Upper lobe of right lung (tissue), 1 donor: ENCODE results near the gene C6orf15. TPM values are rescaled to one million over a fixed set of nuclear protein-coding genes. Genes with fewer than 3 reads are reported as not detected.

Experiments
- ATAC-seq: fragments of 200-7000 bp; cut with Tn5 transposase; one replicate; pipeline ENCODE4 v1.9.1; 2020; ENCODE audit warnings: mild to moderate bottlenecking, moderate library complexity
- DNase-seq: peaks from one replicate; pipeline ENCODE4 v3.0.0-alpha.2; 2020
- H3K27ac ChIP-seq: fragments of 200-600 bp; one replicate; pipeline ENCODE4 v1.8.0; 2022
- H3K27me3 ChIP-seq: fragments of 200-600 bp; one replicate; pipeline ENCODE4 v1.8.0; 2022; ENCODE audit warnings: mild to moderate bottlenecking
- H3K36me3 ChIP-seq: fragments of 200-600 bp; one replicate; pipeline ENCODE4 v1.8.0; 2022
- H3K4me1 ChIP-seq: fragments of 200-600 bp; one replicate; pipeline ENCODE4 v1.8.0; 2022
- H3K4me3 ChIP-seq: fragments of 200-600 bp; one replicate; pipeline ENCODE4 v1.8.0; 2022; ENCODE audit warnings: mild to moderate bottlenecking
- H3K9me3 ChIP-seq: fragments of 200-600 bp; one replicate; pipeline ENCODE4 v1.8.0; 2022
- intact Hi-C: fragments of 100-400 bp; cut with DNase I; formaldehyde crosslinking; loops from one replicate; pipeline ENCODE4 v1.11.0; 2022
- total RNA-seq: library from RNA; stranded (reverse); fragmentation: NEBNext Ultra II Directional; extraction: Animal tissue kit (Norgen Biotek cat#: 25700); gene quantifications from one replicate; pipeline ENCODE4 v1.2.1, GENCODE V29; 2021
- TF ChIP-seq, protein P1 (sequence below): fragments of 200-600 bp; IDR thresholded peaks from one replicate; pipeline ENCODE4 v1.8.0; 2022; ENCODE audit warnings: antibody characterized with exemption
- donor health status: DM: no; HTN: yes; CAD: no; lungs with severe emphysema.

The C6orf15 gene
- total RNA-seq, 1 donor from 2014 or later: not detected

DNA sequence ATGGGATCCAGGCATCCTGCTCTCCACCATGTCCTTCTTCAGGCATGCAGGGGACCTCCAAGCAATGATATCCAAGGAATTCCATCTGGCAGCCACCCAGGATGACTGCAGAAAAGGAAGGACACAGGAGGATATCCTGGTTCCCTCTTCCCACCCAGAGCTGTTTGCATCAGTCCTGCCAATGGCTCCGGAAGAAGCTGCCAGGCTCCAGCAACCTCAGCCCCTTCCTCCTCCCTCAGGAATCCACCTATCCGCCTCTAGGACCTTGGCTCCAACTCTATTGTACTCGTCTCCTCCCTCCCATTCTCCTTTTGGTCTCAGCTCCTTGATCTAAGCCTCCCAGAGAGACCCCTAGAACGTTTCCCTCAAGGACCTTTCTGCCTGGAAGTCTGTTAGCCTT lies 27.2 kb upstream of the C6orf15 start:
- no peak for DNase-seq
- no peaks in the 10 kb centered on the region for H3K36me3 ChIP-seq
- H3K9me3 ChIP-seq: no peaks in the 10 kb centered on the region
- intact Hi-C loops: loop anchor here (5.0 kb wide), 2 partner anchors 53 to 238 kb away; no protein-coding TSS in a partner anchor
- H3K4me3 ChIP-seq: no peak overlapping the region
- H3K27me3 ChIP-seq: no peaks in the 10 kb centered on the region
- TF ChIP-seq, protein P1, sequence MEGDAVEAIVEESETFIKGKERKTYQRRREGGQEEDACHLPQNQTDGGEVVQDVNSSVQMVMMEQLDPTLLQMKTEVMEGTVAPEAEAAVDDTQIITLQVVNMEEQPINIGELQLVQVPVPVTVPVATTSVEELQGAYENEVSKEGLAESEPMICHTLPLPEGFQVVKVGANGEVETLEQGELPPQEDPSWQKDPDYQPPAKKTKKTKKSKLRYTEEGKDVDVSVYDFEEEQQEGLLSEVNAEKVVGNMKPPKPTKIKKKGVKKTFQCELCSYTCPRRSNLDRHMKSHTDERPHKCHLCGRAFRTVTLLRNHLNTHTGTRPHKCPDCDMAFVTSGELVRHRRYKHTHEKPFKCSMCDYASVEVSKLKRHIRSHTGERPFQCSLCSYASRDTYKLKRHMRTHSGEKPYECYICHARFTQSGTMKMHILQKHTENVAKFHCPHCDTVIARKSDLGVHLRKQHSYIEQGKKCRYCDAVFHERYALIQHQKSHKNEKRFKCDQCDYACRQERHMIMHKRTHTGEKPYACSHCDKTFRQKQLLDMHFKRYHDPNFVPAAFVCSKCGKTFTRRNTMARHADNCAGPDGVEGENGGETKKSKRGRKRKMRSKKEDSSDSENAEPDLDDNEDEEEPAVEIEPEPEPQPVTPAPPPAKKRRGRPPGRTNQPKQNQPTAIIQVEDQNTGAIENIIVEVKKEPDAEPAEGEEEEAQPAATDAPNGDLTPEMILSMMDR: no peak
- no peak overlapping the region for H3K27ac ChIP-seq
- no peak for ATAC-seq
- peaks cover 4% of the 10 kb centered on the region for H3K4me1 ChIP-seq

DNA sequence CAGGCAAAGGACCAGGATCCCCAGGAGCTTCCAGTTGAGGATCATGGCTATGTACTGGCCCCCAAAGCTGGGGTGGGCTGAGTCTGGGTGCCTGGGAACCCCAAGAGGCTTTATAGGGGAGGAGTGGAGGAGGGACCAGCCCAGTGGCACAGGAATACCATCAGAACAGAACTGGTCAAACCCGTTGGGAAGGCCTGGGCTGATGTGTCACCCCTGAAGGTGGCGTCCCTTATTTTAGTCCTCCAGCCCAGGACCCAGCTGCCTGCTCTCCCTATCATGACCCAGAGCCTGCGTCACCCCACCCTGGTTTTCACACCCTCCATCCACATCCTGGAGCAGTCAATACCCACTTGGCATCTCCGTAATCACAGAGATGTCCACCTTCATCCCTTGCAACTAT lies 26.6 kb upstream of the C6orf15 start, which contains the start of gene PSORS1C2:
Gene PSORS1C2 (minus strand): TSS at position 85 of the 400 bp plus-strand sequence. CDS start 40 bp downstream, at position 45.
- intact Hi-C loops: loop anchor here (5.0 kb wide), 2 partner anchors 53 to 238 kb away; no protein-coding TSS in a partner anchor
- ATAC-seq (no peak), DNase-seq (no peak)
- H3K4me3 ChIP-seq: no peak within 1 kb of the TSS
- no peaks in the 10 kb centered on the region for H3K9me3 ChIP-seq
- no peaks in the 10 kb centered on the region for H3K27me3 ChIP-seq
- TF ChIP-seq, protein P1: no peak
- H3K4me1 ChIP-seq: peaks cover 4% of the 10 kb centered on the region
- H3K36me3 ChIP-seq: no peaks in the 10 kb centered on the region
- no peak within 1 kb of the TSS for H3K27ac ChIP-seq

DNA sequence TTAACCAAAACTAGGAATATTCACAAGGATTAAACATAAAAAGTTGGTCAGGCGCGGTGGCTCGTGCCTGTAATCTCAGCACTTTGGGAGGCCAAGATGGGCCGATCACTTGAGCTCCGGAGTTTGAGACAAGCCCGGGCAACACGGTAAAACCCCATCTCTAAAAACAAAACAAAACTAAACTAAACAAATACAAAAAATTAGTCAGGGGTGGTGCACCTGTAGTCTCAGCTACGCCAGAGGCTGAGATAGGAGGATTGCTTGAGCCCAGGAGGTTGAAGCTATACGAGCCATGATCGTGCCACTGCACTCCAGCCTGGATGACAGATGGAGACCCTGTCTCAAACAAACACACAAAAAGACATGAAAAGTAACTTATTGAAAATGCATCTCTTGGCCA lies 23.3 kb upstream of the C6orf15 start:
- peaks cover 4% of the 10 kb centered on the region for H3K4me1 ChIP-seq
- H3K27me3 ChIP-seq: no peaks in the 10 kb centered on the region
- no peaks in the 10 kb centered on the region for H3K9me3 ChIP-seq
- intact Hi-C loops: loop anchor here (5.0 kb wide), 2 partner anchors 57 to 242 kb away; no protein-coding TSS in a partner anchor
- DNase-seq (no peak), ATAC-seq (no peak)
- no peak overlapping the region for H3K4me3 ChIP-seq
- TF ChIP-seq, protein P1: no peak
- no peaks in the 10 kb centered on the region for H3K36me3 ChIP-seq
- H3K27ac ChIP-seq: no peak overlapping the region

DNA sequence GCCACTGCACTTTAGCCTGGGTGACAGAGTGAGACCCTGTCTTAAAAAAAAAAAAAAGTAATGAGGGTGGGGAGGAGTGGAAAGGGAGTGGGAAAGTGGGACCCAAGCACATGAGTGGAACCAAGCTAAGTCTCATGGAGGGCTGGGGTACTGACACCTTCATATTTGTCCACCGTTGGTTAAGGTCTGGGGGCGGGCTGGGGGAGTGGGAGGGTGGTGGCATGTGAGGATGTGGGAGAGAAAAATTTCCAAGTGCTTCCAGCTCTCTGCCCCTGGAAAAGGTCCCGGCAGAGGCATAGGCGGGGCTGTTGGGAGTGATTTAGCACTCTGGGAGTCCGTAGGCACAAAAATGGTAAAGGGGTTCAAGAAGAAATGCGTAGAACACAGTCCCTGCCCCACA lies 20.4 kb upstream of the C6orf15 start:
- no peaks in the 10 kb centered on the region for H3K9me3 ChIP-seq
- DNase-seq: no peak
- intact Hi-C loops: no loop called here
- H3K4me3 ChIP-seq: no peak overlapping the region
- H3K4me1 ChIP-seq: peaks cover 3% of the 10 kb centered on the region
- H3K36me3 ChIP-seq: no peaks in the 10 kb centered on the region
- H3K27me3 ChIP-seq: no peaks in the 10 kb centered on the region
- TF ChIP-seq, protein P1: no peak
- no peak overlapping the region for H3K27ac ChIP-seq
- no peak for ATAC-seq

DNA sequence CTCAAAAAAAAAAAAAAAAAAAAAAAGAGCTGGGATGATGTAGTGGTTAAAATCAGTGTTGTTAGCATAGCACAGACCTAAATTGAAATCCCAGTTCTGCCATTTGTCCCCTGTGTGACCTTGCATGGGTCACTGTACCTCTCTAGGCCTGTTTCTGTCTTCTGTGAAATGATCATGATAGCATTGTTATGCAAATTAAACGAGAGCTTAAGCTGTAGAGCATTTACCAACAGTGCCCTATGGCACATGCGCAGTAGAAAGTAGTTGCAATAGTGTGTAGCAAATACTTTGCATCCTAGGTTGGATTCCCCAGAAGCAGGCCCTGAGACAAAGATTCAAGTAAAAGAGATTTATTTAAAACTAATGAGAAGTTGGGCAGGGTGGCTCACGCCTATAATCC lies 19.2 kb upstream of the C6orf15 start:
- Histone ChIP-seq H3K36me3 (no peaks in the 10 kb centered on the region), H3K4me1 (no peaks in the 10 kb centered on the region), H3K27ac (no peak overlapping the region), H3K4me3 (no peak overlapping the region), H3K27me3 (no peaks in the 10 kb centered on the region), H3K9me3 (no peaks in the 10 kb centered on the region)
- intact Hi-C loops: no loop called here
- no peak for DNase-seq
- no peak for ATAC-seq
- TF ChIP-seq, protein P1: no peak

DNA sequence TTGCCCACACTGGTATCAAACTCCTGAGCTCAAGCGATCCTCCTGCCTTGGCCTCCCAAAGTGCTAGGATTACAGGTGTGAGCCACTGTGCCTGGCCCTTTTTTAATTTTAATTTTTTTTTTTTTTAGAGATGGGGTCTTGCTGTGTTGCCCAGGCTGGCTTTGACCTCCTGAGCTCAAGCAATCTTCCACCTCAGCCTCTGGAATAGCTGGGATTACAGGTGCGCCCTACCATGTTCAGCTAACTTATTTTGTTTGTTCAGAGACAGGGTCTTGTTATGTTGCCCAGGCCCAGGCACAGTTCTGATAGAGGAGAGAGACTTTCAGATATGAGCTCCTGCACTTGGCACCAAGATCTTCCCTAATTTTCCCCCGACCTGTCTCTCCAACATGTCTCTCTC lies 18.4 kb upstream of the C6orf15 start:
- no peaks in the 10 kb centered on the region for H3K36me3 ChIP-seq
- ATAC-seq (no peak), DNase-seq (no peak)
- no peak overlapping the region for H3K4me3 ChIP-seq
- H3K27ac ChIP-seq: no peak overlapping the region
- no peaks in the 10 kb centered on the region for H3K9me3 ChIP-seq
- intact Hi-C loops: no loop called here
- no peaks in the 10 kb centered on the region for H3K4me1 ChIP-seq
- TF ChIP-seq, protein P1: no peak
- no peaks in the 10 kb centered on the region for H3K27me3 ChIP-seq
